ENCODE measurements around the gene YTHDF1.

Gene YTHDF1

DNA sequence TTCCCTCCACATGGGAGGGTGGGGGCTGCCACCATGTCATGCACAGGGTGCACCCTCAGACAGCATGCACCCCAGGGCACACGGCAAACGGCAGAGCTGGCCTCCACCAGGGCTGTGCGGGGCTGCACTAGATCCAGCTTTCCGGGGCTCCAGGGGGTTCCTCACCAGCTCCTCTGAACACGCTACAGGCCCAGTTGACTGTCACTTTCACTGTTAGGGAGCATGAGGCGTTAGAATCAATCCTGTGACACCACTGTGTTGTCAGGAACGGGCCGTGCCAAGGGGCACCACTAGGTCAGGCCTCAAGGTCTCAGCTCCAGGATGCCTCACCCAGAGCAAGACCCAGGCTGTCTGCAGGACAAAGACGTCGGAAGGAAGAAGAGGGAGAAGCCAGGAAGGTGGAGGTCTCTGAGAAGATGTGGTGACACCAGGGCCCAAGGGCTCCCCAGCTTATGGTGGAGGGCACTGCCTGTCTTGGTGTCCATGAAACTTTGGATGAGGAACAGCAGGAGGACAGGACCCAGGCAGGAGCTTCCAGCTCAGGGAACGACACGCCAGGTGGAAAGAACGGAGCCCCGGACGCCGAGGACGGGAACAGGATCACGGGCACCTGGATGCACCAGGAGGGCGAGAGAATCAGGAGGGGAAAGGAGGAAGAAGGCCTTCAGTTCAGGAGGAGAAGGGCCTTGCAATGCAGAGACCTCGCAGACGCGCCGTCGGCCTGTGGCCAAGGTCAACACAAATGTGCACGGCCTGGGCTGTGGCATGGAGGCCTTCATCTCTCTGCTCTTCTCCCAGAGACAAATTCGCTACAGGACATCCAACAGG is 49.5 kb downstream of the YTHDF1 start:
- Histone ChIP-seq H3K36me3 (ENCODE audit: control insufficient read depth in 5 of 5, insufficient read depth in 5 of 5, low read length in 5 of 5) (no peaks in the 10 kb centered on the region), H3K9me3 (ENCODE audit: control insufficient read depth in 5 of 5, low read length in 5 of 5) (no peaks in the 10 kb centered on the region), H3K4me1 (ENCODE audit: control insufficient read depth in 5 of 5, insufficient read depth in 5 of 5, low read length in 5 of 5) (no peaks in the 10 kb centered on the region), H3K4me3 (ENCODE audit: low read depth in 1 of 5, low read length in 5 of 5) (no peak overlapping the region), H3K27me3 (ENCODE audit: control insufficient read depth in 5 of 5, insufficient read depth in 4 of 5, low read length in 5 of 5) (peaks cover 22 to 34% (median 29%) of the 10 kb centered on the region in 5 donors), H3K9ac (ENCODE audit: low read length in 5 of 5) (no peak overlapping the region), H3K27ac (ENCODE audit: low read depth, low read length) (no peak overlapping the region)

GRCh38 chr20:63165356-63166192 is 50.4 kb downstream of the YTHDF1 start:
- Histone ChIP-seq H3K27ac (ENCODE audit: low read depth, low read length) (no peak overlapping the region), H3K27me3 (ENCODE audit: control insufficient read depth in 5 of 5, insufficient read depth in 4 of 5, low read length in 5 of 5) (peaks cover 19 to 38% (median 30%) of the 10 kb centered on the region in 5 donors)

DNA sequence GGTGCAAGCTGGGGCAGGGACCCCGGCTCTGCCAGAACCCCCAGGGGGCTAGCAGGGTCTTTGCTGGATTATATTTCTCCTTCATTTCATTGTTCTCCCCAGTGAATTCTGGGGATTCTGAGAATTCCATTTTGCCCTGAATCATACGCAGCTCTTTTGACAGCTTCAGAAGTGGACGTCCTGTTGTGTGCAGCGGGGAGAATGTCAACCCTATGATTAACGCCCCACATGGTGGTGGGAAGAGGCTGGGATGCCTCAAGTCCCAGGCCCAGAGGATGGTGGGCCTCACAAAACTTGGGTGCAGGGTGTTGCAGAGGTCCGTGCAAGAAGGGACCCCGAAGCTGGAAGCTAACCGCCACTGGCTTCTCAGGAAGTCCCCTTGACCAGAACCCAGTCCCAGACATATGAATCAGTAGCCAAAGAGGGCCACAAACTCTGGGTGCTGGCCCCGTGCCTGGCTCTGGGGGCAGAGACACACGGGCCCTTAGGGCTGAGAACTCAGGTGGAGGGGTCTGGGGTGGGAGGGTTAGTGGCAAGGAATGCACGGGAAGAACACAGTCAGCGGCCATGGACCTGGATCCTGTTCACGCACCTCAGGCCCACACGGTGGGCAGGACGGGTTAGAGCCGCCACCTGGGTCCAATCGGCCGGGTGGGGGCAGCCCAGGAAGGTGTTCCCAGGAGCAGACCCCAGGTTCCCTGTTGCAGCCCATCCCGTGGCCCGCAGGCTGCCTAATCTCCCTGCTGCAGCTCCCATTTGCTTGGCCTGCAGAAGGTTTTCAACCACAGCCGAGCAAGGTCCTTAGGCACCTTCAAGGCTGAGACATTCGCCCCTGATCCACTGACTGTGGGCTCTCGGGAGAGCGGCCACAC is 51.2 kb downstream of the YTHDF1 start:
- H3K36me3 ChIP-seq (ENCODE audit: control insufficient read depth in 5 of 5, insufficient read depth in 5 of 5, low read length in 5 of 5): no peaks in the 10 kb centered on the region
- no peaks in the 10 kb centered on the region for H3K4me1 ChIP-seq (ENCODE audit: control insufficient read depth in 5 of 5, insufficient read depth in 5 of 5, low read length in 5 of 5)
- no peak overlapping the region for H3K27ac ChIP-seq (ENCODE audit: low read depth, low read length)
- no peak overlapping the region for H3K9ac ChIP-seq (ENCODE audit: low read length in 5 of 5)
- no peak overlapping the region for H3K4me3 ChIP-seq (ENCODE audit: low read depth in 1 of 5, low read length in 5 of 5)
- peaks cover 19 to 38% (median 32%) of the 10 kb centered on the region in 5 donors for H3K27me3 ChIP-seq (ENCODE audit: control insufficient read depth in 5 of 5, insufficient read depth in 4 of 5, low read length in 5 of 5)
- no peaks in the 10 kb centered on the region for H3K9me3 ChIP-seq (ENCODE audit: control insufficient read depth in 5 of 5, low read length in 5 of 5)

More at GRCh38 chr20:63165356-63166192, 50.4 kb downstream of the YTHDF1 start:
- Histone ChIP-seq H3K36me3 (ENCODE audit: control insufficient read depth in 5 of 5, insufficient read depth in 5 of 5, low read length in 5 of 5) (no peaks in the 10 kb centered on the region), H3K9me3 (ENCODE audit: control insufficient read depth in 5 of 5, low read length in 5 of 5) (no peaks in the 10 kb centered on the region), H3K9ac (ENCODE audit: low read length in 5 of 5) (no peak overlapping the region), H3K4me3 (ENCODE audit: low read depth in 1 of 5, low read length in 5 of 5) (no peak overlapping the region), H3K4me1 (ENCODE audit: control insufficient read depth in 5 of 5, insufficient read depth in 5 of 5, low read length in 5 of 5) (no peaks in the 10 kb centered on the region)

- no peaks in the 10 kb centered on the region for H3K9me3 ChIP-seq (ENCODE audit: control insufficient read depth in 5 of 5, low read length in 5 of 5)
- no peaks in the 10 kb centered on the region for H3K4me1 ChIP-seq (ENCODE audit: control insufficient read depth in 5 of 5, insufficient read depth in 5 of 5, low read length in 5 of 5)
- no peak overlapping the region for H3K27ac ChIP-seq (ENCODE audit: low read depth, low read length)
- H3K9ac ChIP-seq (ENCODE audit: low read length in 5 of 5): no peak overlapping the region
- H3K4me3 ChIP-seq (ENCODE audit: low read depth in 1 of 5, low read length in 5 of 5): no peak overlapping the region
- no peaks in the 10 kb centered on the region for H3K36me3 ChIP-seq (ENCODE audit: control insufficient read depth in 5 of 5, insufficient read depth in 5 of 5, low read length in 5 of 5)
- peaks cover 19 to 41% (median 37%) of the 10 kb centered on the region in 5 donors for H3K27me3 ChIP-seq (ENCODE audit: control insufficient read depth in 5 of 5, insufficient read depth in 4 of 5, low read length in 5 of 5)
Measured at GRCh38 chr20:63163596-63164483, 52.1 kb downstream of the YTHDF1 start.

DNA sequence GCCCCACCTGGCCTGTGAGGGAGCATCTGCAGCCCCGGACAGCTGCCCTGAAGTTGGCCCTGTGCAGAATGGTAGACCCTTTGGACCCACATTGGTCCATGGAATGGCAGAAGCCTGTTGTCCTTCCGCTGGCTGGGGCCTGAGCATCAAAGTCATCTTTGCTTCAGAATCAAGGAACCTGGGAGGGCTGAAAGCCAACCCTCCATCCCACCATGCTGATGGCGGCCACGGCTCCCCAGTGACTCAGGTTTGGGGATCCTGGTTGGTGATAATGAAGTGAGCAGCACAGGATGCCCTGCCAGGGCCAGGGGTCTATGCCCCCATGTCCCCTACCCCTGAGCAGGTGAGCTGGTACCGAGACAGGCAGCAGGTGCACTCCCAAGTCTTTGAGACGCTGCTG is 52.8 kb downstream of the YTHDF1 start:
- Histone ChIP-seq H3K27me3 (ENCODE audit: control insufficient read depth in 5 of 5, insufficient read depth in 4 of 5, low read length in 5 of 5) (peaks cover 19 to 42% (median 37%) of the 10 kb centered on the region in 5 donors), H3K4me1 (ENCODE audit: control insufficient read depth in 5 of 5, insufficient read depth in 5 of 5, low read length in 5 of 5) (no peaks in the 10 kb centered on the region), H3K36me3 (ENCODE audit: control insufficient read depth in 5 of 5, insufficient read depth in 5 of 5, low read length in 5 of 5) (no peaks in the 10 kb centered on the region), H3K27ac (ENCODE audit: low read depth, low read length) (no peak overlapping the region), H3K4me3 (ENCODE audit: low read depth in 1 of 5, low read length in 5 of 5) (no peak overlapping the region), H3K9me3 (ENCODE audit: control insufficient read depth in 5 of 5, low read length in 5 of 5) (no peaks in the 10 kb centered on the region), H3K9ac (ENCODE audit: low read length in 5 of 5) (no peak overlapping the region)

DNA sequence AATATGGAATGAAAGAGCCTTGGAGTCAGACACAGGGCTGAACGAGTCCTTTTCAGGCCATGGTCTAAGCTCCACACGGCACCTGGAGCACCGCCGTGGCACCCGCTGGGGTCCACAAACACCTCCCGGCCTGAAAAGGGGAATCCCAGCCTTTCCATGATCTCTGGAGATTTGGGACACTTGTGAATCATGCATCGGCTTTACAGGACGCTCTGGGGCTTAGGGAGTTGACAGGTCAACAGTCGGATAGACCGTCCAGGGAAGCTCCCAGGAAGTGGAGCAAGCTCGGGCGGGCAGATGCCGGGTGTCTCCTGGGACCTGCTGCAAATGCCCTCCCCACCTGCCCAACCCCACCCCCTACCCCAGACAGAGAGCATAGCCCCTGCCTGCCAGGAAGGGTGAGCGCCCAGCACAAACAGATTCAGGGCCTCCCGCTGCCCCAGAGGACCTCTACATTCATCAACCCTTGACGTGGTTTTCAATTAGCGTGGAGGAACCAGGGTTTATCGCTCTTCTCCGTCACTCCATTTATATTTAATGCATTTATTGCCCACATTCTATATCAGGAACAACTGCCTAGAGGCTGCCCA is 53.6 kb downstream of the YTHDF1 start:
- peaks cover 19 to 42% (median 38%) of the 10 kb centered on the region in 5 donors for H3K27me3 ChIP-seq (ENCODE audit: control insufficient read depth in 5 of 5, insufficient read depth in 4 of 5, low read length in 5 of 5)
- no peak overlapping the region for H3K9ac ChIP-seq (ENCODE audit: low read length in 5 of 5)
- no peak overlapping the region for H3K4me3 ChIP-seq (ENCODE audit: low read depth in 1 of 5, low read length in 5 of 5)
- H3K9me3 ChIP-seq (ENCODE audit: control insufficient read depth in 5 of 5, low read length in 5 of 5): no peaks in the 10 kb centered on the region
- no peaks in the 10 kb centered on the region for H3K4me1 ChIP-seq (ENCODE audit: control insufficient read depth in 5 of 5, insufficient read depth in 5 of 5, low read length in 5 of 5)
- no peak overlapping the region for H3K27ac ChIP-seq (ENCODE audit: low read depth, low read length)
- H3K36me3 ChIP-seq (ENCODE audit: control insufficient read depth in 5 of 5, insufficient read depth in 5 of 5, low read length in 5 of 5): no peaks in the 10 kb centered on the region

- no peaks in the 10 kb centered on the region for H3K4me1 ChIP-seq (ENCODE audit: control insufficient read depth in 5 of 5, insufficient read depth in 5 of 5, low read length in 5 of 5)
- H3K9ac ChIP-seq (ENCODE audit: low read length in 5 of 5): no peak overlapping the region
- no peaks in the 10 kb centered on the region for H3K36me3 ChIP-seq (ENCODE audit: control insufficient read depth in 5 of 5, insufficient read depth in 5 of 5, low read length in 5 of 5)
- peaks cover 19 to 46% (median 42%) of the 10 kb centered on the region in 5 donors for H3K27me3 ChIP-seq (ENCODE audit: control insufficient read depth in 5 of 5, insufficient read depth in 4 of 5, low read length in 5 of 5)
- no peaks in the 10 kb centered on the region for H3K9me3 ChIP-seq (ENCODE audit: control insufficient read depth in 5 of 5, low read length in 5 of 5)
- H3K4me3 ChIP-seq (ENCODE audit: low read depth in 1 of 5, low read length in 5 of 5): no peak overlapping the region
- H3K27ac ChIP-seq (ENCODE audit: low read depth, low read length): no peak overlapping the region
Measured at GRCh38 chr20:63161176-63161651, 54.7 kb downstream of the YTHDF1 start.

GRCh38 chr20:63160641-63161175 is 55.2 kb downstream of the YTHDF1 start:
- Histone ChIP-seq H3K4me3 (ENCODE audit: low read depth in 1 of 5, low read length in 5 of 5) (no peak overlapping the region), H3K27me3 (ENCODE audit: control insufficient read depth in 5 of 5, insufficient read depth in 4 of 5, low read length in 5 of 5) (peaks cover 19 to 46% (median 46%) of the 10 kb centered on the region in 5 donors)

More at GRCh38 chr20:63160641-63161175, 55.2 kb downstream of the YTHDF1 start:
- H3K27ac ChIP-seq (ENCODE audit: low read depth, low read length): no peak overlapping the region
- H3K4me1 ChIP-seq (ENCODE audit: control insufficient read depth in 5 of 5, insufficient read depth in 5 of 5, low read length in 5 of 5): no peaks in the 10 kb centered on the region
- no peak overlapping the region for H3K9ac ChIP-seq (ENCODE audit: low read length in 5 of 5)
- no peaks in the 10 kb centered on the region for H3K9me3 ChIP-seq (ENCODE audit: control insufficient read depth in 5 of 5, low read length in 5 of 5)
- H3K36me3 ChIP-seq (ENCODE audit: control insufficient read depth in 5 of 5, insufficient read depth in 5 of 5, low read length in 5 of 5): no peaks in the 10 kb centered on the region

Measured in subcutaneous abdominal adipose tissue (tissue), 5 donors.